GM12878 (cell line): ENCODE measurements around the gene GPR152. TPM values are rescaled to one million over a fixed set of nuclear protein-coding genes. Genes with fewer than 3 reads are reported as not detected.

ENCODE experiments used
- ASH2L ChIP-seq: fragments of 300-600, 200-600 bp; sonication (generic); IDR thresholded peaks from 2 replicates; pipeline ENCODE4 v1.6.1; 2017; ENCODE audit warnings: low read depth, mild to moderate bottlenecking, borderline replicate concordance
- BCL11A ChIP-seq: IDR thresholded peaks from 2 replicates; pipeline ENCODE4 v1.6.1; 2011; ENCODE audit warnings: low read depth, low read length
- BCLAF1 ChIP-seq: fragments of 450-650 bp; IDR thresholded peaks from 2 replicates; pipeline ENCODE4 v1.6.1; 2017; ENCODE audit warnings: antibody characterized with exemption, mild to moderate bottlenecking, moderate library complexity
- BMI1 ChIP-seq: fragments of 450-650 bp; IDR thresholded peaks from 2 replicates; pipeline ENCODE4 v1.6.1; 2016; ENCODE audit warnings: mild to moderate bottlenecking, moderate library complexity, borderline replicate concordance
- CBFB ChIP-seq: IDR thresholded peaks from 2 replicates; pipeline ENCODE4 v1.6.1; 2016; ENCODE audit warnings: antibody characterized with exemption, low read depth
- CBX3 ChIP-seq: fragments of 200-600 bp; sonication (generic); IDR thresholded peaks from 2 replicates; pipeline ENCODE4 v1.6.1; 2016; ENCODE audit warnings: low read depth, borderline replicate concordance
- CBX5 ChIP-seq: sonication (generic); IDR thresholded peaks from 2 replicates; pipeline ENCODE4 v1.6.1; 2016; ENCODE audit warnings: low read depth, moderate library complexity, mild to moderate bottlenecking, inconsistent platforms
- CHD2 ChIP-seq: IDR thresholded peaks from 2 replicates; pipeline ENCODE4 v1.6.1; 2011; ENCODE audit warnings: low read depth, low read length, improper control_type of control experiment, borderline replicate concordance
- CREM ChIP-seq: IDR thresholded peaks from 2 replicates; pipeline ENCODE4 v1.6.1; 2014; ENCODE audit warnings: antibody characterized with exemption, low read depth
- EED ChIP-seq: sonication (generic); IDR thresholded peaks from 2 replicates; pipeline ENCODE4 v1.6.1; 2016; ENCODE audit warnings: antibody characterized with exemption, low read depth
- ETV6 ChIP-seq, 2 experiments: fragments of 450-650 bp in 1 of 2; IDR thresholded peaks in 1 of 2; conservative IDR thresholded peaks in 1 of 2; 2 replicates each; pipeline ENCODE4 v1.6.1; 2014; ENCODE audit warnings: antibody characterized with exemption in 1 of 2, borderline replicate concordance in 1 of 2, low read depth in 1 of 2, mild to moderate bottlenecking in 1 of 2, moderate library complexity in 1 of 2
- GATAD2B ChIP-seq: fragments of 450-650 bp; conservative IDR thresholded peaks from 2 replicates; pipeline ENCODE4 v1.6.1; 2017; ENCODE audit warnings: low read depth, mild to moderate bottlenecking, moderate library complexity
- IRF4 ChIP-seq: IDR thresholded peaks from 2 replicates; pipeline ENCODE4 v1.6.1; 2011; ENCODE audit warnings: low read depth, low read length
- POLR2A ChIP-seq: IDR thresholded peaks from 2 replicates; pipeline ENCODE4 v1.6.1; 2011; ENCODE audit warnings: low read depth, mild to moderate bottlenecking, low read length
- RFX5 ChIP-seq: IDR thresholded peaks from 2 replicates; pipeline ENCODE4 v1.6.1; 2011; ENCODE audit warnings: low read depth, low read length, improper control_type of control experiment
- SIN3A ChIP-seq: IDR thresholded peaks from 2 replicates; pipeline ENCODE4 v1.6.1; 2012; ENCODE audit warnings: low read depth, low read length, improper control_type of control experiment
- TCF12 ChIP-seq: IDR thresholded peaks from 2 replicates; pipeline ENCODE4 v1.6.1; 2011; ENCODE audit warnings: low read depth, mild to moderate bottlenecking, low read length
- TCF3 ChIP-seq: IDR thresholded peaks from 2 replicates; pipeline ENCODE4 v1.6.1; 2012; ENCODE audit warnings: low read depth, mild to moderate bottlenecking, low read length, borderline replicate concordance; ENCODE audit not compliant: insufficient read depth
- ZNF24 ChIP-seq: fragments of 450-650 bp; IDR thresholded peaks from 2 replicates; pipeline ENCODE4 v1.6.1; 2017; ENCODE audit warnings: antibody characterized with exemption, mild to moderate bottlenecking
- polyA plus RNA-seq, 11 experiments: library from polyadenylated mRNA; depleted of rRNA in 4 of 11; unstranded in 6 of 11; stranded (reverse) in 5 of 11; fragments of >200 nt; fragmentation: Nextera tagmentation in 4 of 11; fragmentation: Illumina TruSeq in 1 of 11; extraction: Ambion mirVana in 4 of 11; extraction: Trizol in 1 of 11; gene quantifications; 1 replicate in 1 of 11; 2 replicates in 10 of 11; pipeline versions ENCODE4 v1.2.1 to v1.2.3, GENCODE V29; 2011 to 2016; ENCODE audit warnings: inconsistent platforms in 2 of 11, missing spikeins in 2 of 11, low read depth in 1 of 11
- total RNA-seq, 4 experiments: library from RNA; depleted of rRNA in 3 of 4; stranded (reverse); fragments of >200 nt in 3 of 4; fragmentation: Illumina TruSeq in 1 of 4; extraction: Trizol in 1 of 4; gene quantifications; 2 replicates each; pipeline versions ENCODE4 v1.2.1 to v1.2.3, GENCODE V29; 2013 to 2021
- TF ChIP-seq, protein P1 (sequence below): IDR thresholded peaks from 2 replicates; pipeline ENCODE4 v1.6.1; 2012; ENCODE audit warnings: low read depth, low read length, improper control_type of control experiment
- TF ChIP-seq, protein P2 (sequence below): IDR thresholded peaks from 2 replicates; pipeline ENCODE4 v1.6.1; 2012; ENCODE audit warnings: improper control_type of control experiment, low read depth, low read length; ENCODE audit not compliant: insufficient replicate concordance

The GPR152 gene
- total and polyA plus RNA-seq, 10 of the 15 experiments (the other 5 are each of a cell fraction or from before 2014, with no cell fraction given): not detected

DNA sequence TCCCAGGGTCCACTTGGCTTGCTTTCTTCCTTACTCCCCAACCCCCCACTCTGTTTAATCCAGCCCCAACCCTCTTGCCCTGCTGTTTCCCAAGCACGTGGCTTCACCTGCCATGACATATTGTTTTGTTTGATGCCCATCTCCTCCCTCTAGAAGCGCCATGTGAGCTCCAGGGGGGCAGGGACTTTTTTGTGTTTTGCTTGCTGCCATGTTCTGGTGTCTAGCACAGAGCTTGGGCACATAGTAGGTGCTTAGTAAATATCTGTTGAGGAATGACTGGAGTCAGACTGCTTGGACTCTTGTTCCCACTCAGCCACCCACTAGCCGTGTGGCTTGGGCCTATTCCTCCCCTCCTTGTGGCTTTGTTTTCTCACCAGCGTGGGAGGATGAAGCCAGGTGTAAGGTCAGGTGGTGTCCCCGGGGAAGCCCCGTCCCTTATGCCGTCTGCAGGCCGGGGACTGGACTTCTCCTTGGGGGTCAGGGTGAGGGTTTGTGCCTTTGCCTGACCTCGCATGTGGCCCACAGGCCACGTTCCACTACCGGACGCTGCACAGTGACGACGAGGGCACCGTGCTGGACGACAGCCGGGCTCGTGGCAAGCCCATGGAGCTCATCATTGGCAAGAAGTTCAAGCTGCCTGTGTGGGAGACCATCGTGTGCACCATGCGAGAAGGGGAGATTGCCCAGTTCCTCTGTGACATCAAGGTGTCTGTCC, 34.1 kb upstream of the GPR152 start (continued):
- TF ChIP-seq, protein P1, sequence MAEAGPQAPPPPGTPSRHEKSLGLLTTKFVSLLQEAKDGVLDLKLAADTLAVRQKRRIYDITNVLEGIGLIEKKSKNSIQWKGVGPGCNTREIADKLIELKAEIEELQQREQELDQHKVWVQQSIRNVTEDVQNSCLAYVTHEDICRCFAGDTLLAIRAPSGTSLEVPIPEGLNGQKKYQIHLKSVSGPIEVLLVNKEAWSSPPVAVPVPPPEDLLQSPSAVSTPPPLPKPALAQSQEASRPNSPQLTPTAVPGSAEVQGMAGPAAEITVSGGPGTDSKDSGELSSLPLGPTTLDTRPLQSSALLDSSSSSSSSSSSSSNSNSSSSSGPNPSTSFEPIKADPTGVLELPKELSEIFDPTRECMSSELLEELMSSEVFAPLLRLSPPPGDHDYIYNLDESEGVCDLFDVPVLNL: no peak
- TF ChIP-seq SIN3A (0 out of 2 replicates have a peak, but pooled peaks have one; percentile 8), CBX5 (no peak), TCF12 (peak; percentile 98), EED (peak; percentile 95), ZNF24 (0 out of 2 replicates have a peak, but pooled peaks have one; percentile 37), IRF4 (peak; percentile 92), TCF3 (peak; percentile 97), BCL11A (peak; percentile 93), ETV6 (conservative IDR thresholded peaks at IDR 0.05 in 1 of 2, IDR thresholded peaks at IDR 0.05 in 1 of 2; ENCODE audit: borderline replicate concordance in 1 of 2, low read depth in 1 of 2) (peak in 1 of 2 experiments; percentile 37; a peak in 1 of 4 replicates), BMI1 (no peak; the same call in 1 of the 2 replicates), CREM (peak; percentile 86), POLR2A (peak; percentile 58), GATAD2B (peak; percentile 97), CHD2 (peak; percentile 65), ASH2L (no peak), RFX5 (peak; percentile 14; the same call in 1 of the 2 replicates), CBFB (peak; percentile 96), BCLAF1 (no peak), CBX3 (no peak)
- TF ChIP-seq, protein P2, sequence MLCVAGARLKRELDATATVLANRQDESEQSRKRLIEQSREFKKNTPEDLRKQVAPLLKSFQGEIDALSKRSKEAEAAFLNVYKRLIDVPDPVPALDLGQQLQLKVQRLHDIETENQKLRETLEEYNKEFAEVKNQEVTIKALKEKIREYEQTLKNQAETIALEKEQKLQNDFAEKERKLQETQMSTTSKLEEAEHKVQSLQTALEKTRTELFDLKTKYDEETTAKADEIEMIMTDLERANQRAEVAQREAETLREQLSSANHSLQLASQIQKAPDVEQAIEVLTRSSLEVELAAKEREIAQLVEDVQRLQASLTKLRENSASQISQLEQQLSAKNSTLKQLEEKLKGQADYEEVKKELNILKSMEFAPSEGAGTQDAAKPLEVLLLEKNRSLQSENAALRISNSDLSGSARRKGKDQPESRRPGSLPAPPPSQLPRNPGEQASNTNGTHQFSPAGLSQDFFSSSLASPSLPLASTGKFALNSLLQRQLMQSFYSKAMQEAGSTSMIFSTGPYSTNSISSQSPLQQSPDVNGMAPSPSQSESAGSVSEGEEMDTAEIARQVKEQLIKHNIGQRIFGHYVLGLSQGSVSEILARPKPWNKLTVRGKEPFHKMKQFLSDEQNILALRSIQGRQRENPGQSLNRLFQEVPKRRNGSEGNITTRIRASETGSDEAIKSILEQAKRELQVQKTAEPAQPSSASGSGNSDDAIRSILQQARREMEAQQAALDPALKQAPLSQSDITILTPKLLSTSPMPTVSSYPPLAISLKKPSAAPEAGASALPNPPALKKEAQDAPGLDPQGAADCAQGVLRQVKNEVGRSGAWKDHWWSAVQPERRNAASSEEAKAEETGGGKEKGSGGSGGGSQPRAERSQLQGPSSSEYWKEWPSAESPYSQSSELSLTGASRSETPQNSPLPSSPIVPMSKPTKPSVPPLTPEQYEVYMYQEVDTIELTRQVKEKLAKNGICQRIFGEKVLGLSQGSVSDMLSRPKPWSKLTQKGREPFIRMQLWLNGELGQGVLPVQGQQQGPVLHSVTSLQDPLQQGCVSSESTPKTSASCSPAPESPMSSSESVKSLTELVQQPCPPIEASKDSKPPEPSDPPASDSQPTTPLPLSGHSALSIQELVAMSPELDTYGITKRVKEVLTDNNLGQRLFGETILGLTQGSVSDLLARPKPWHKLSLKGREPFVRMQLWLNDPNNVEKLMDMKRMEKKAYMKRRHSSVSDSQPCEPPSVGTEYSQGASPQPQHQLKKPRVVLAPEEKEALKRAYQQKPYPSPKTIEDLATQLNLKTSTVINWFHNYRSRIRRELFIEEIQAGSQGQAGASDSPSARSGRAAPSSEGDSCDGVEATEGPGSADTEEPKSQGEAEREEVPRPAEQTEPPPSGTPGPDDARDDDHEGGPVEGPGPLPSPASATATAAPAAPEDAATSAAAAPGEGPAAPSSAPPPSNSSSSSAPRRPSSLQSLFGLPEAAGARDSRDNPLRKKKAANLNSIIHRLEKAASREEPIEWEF: peak; percentile 94
